ENCODE measurements around the gene SLC29A3. TPM values are rescaled to one million over a fixed set of nuclear protein-coding genes. Genes with fewer than 3 reads are reported as not detected.

Gene SLC29A3
- polyA plus RNA-seq, 3 donors = 9.7 to 28.4 (median 16.6) TPM

DNA sequence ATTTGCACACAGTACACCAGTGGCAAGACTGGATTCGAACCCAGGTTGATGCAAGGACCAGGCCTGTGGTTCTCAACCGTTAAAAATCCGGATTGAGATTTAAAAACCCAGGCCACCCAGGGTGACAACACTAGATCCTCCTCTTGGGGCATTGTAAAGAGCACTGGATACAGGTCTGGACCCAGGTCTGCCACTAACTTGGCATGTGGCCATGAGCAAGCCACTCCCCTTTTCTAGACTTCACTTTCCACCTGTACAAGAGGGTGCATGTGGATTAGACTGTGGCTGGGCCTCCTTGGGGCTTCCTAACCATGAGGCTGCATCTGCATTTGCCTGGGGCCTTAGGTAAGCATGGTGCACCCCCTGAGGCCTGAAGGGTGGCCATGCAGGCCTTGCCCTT, 21.7 kb upstream of the SLC29A3 start:
- no peak overlapping the region for H3K4me3 Mint-ChIP-seq
- H3K4me1 Mint-ChIP-seq = peaks cover 25% of the 10 kb centered on the region
- TF ChIP-seq, protein P1, sequence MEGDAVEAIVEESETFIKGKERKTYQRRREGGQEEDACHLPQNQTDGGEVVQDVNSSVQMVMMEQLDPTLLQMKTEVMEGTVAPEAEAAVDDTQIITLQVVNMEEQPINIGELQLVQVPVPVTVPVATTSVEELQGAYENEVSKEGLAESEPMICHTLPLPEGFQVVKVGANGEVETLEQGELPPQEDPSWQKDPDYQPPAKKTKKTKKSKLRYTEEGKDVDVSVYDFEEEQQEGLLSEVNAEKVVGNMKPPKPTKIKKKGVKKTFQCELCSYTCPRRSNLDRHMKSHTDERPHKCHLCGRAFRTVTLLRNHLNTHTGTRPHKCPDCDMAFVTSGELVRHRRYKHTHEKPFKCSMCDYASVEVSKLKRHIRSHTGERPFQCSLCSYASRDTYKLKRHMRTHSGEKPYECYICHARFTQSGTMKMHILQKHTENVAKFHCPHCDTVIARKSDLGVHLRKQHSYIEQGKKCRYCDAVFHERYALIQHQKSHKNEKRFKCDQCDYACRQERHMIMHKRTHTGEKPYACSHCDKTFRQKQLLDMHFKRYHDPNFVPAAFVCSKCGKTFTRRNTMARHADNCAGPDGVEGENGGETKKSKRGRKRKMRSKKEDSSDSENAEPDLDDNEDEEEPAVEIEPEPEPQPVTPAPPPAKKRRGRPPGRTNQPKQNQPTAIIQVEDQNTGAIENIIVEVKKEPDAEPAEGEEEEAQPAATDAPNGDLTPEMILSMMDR (IDR thresholded peaks at IDR 0.05) = no peak

DNA sequence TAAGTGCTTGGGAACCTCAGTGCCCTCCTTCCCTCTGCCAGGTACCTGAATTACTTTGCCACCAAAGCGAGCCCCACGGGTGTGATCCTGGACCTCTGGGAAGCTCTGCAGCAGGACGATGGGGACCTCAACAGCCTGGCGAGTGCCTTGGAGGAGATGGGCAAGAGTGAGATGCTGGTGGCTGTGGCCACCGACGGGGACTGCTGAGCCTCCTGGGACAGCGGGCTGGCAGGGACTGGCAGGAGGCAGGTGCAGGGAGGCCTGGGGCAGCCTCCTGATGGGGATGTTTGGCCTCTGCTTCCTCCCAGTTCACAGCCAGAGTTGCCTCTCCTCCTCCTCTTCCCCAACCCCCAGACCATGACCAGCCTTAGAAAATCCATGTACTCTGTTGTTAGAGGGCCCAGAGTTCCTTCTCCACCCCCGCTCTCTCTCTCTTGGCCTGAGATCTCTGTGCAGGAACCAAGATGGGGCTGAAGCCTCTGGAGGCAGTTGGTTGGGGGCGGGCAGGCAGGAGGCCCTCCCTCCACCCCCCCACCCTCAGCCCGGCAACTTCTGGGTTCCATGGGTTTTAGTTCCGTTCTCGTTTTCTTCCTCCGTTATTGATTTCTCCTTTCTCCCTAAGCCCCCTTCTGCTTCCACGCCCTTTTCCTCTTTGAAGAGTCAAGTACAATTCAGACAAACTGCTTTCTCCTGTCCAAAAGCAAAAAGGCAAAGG, 19.8 kb upstream of the SLC29A3 start:
- DNase-seq = peak; percentile 18 to 45 (median 25)
- intact Hi-C loops (cut with micrococcal nuclease) = no loop called here
- H3K9ac ChIP-seq (ENCODE audit: insufficient read depth, low read length, poor library complexity, severe bottlenecking) = peak overlapping the region; percentile 19
- H3K4me2 ChIP-seq (replicated peaks; ENCODE audit: extremely low read depth, low read length, poor library complexity, severe bottlenecking) = peak overlapping the region; percentile 56
- no peaks in the 10 kb centered on the region for H3K9me3 Mint-ChIP-seq
- H3K4me1 ChIP-seq (ENCODE audit: control insufficient read depth in 1 of 2, insufficient read depth in 2 of 2, low read length in 2 of 2) = peaks cover 12 to 18% of the 10 kb centered on the region in 2 donors
- whole genome bisulfite sequencing (ENCODE audit: insufficient coverage) = 29% methylated on average over 8 of the region's 14 CpGs
- H3K4me3 Mint-ChIP-seq = peak overlapping the region; percentile 69 to 77
- H2AFZ ChIP-seq (ENCODE audit: insufficient read depth, low read depth, low read length, poor library complexity, severe bottlenecking) = peak overlapping the region; percentile 62
- peaks cover 35% of the 10 kb centered on the region for H3K4me1 Mint-ChIP-seq
- H4K20me1 ChIP-seq (ENCODE audit: insufficient read depth, low read length) = no peaks in the 10 kb centered on the region
- H3K79me2 ChIP-seq (ENCODE audit: insufficient read depth, low read length) = no peaks in the 10 kb centered on the region
- H3K27me3 Mint-ChIP-seq (ENCODE audit: low read depth in 3 of 3) = peaks cover 0 to 4% (median 3%) of the 10 kb centered on the region in 3 donors
- TF ChIP-seq, protein P1 (IDR thresholded peaks at IDR 0.05) = no peak
- H3K36me3 ChIP-seq (replicated peaks in 1 of 2; ENCODE audit: control insufficient read depth in 1 of 2, insufficient read depth in 2 of 2, low read length in 2 of 2) = no peaks in the 10 kb centered on the region
- H3K4me3 ChIP-seq (replicated peaks in 1 of 3; ENCODE audit: low read depth in 2 of 3, low read length in 3 of 3) = peak overlapping the region in 1 of 3 experiments; percentile 62
- H3K27ac ChIP-seq (ENCODE audit: low read depth in 1 of 2, low read length in 2 of 2) = peak overlapping the region in 1 of 2 donors; percentile 62
- peak overlapping the region in 6 of 7 donors; percentile 40 to 82 (median 64) for H3K27ac Mint-ChIP-seq
- H3K36me3 Mint-ChIP-seq = no peaks in the 10 kb centered on the region
- no peaks in the 10 kb centered on the region for H3K9me3 ChIP-seq (replicated peaks in 1 of 2; ENCODE audit: control insufficient read depth in 1 of 2, insufficient read depth in 1 of 2, low read length in 2 of 2)
- H3K27me3 ChIP-seq (ENCODE audit: control insufficient read depth in 2 of 2, insufficient read depth in 2 of 2, low read length in 2 of 2) = no peaks in the 10 kb centered on the region

More for the DNA sequence above, 21.7 kb upstream of the SLC29A3 start:
- peaks cover 12 to 14% of the 10 kb centered on the region in 2 donors for H3K4me1 ChIP-seq (ENCODE audit: control insufficient read depth in 1 of 2, insufficient read depth in 2 of 2, low read length in 2 of 2)
- no peaks in the 10 kb centered on the region for H3K9me3 ChIP-seq (replicated peaks in 1 of 2; ENCODE audit: control insufficient read depth in 1 of 2, insufficient read depth in 1 of 2, low read length in 2 of 2)
- H3K27me3 ChIP-seq (ENCODE audit: control insufficient read depth in 2 of 2, insufficient read depth in 2 of 2, low read length in 2 of 2) = no peaks in the 10 kb centered on the region
- no peak for DNase-seq
- H3K36me3 ChIP-seq (replicated peaks in 1 of 2; ENCODE audit: control insufficient read depth in 1 of 2, insufficient read depth in 2 of 2, low read length in 2 of 2) = no peaks in the 10 kb centered on the region
- H3K27me3 Mint-ChIP-seq (ENCODE audit: low read depth in 3 of 3) = peaks cover 0 to 3% (median 3%) of the 10 kb centered on the region in 3 donors
- H4K20me1 ChIP-seq (ENCODE audit: insufficient read depth, low read length) = no peaks in the 10 kb centered on the region
- no peak overlapping the region for H3K27ac ChIP-seq (ENCODE audit: low read depth in 1 of 2, low read length in 2 of 2)
- H3K9ac ChIP-seq (ENCODE audit: insufficient read depth, low read length, poor library complexity, severe bottlenecking) = no peak overlapping the region
- no peaks in the 10 kb centered on the region for H3K79me2 ChIP-seq (ENCODE audit: insufficient read depth, low read length)
- H3K4me3 ChIP-seq (replicated peaks in 1 of 3; ENCODE audit: low read depth in 2 of 3, low read length in 3 of 3) = no peak overlapping the region
- H3K4me2 ChIP-seq (replicated peaks; ENCODE audit: extremely low read depth, low read length, poor library complexity, severe bottlenecking) = no peak overlapping the region
- WGBS (ENCODE audit: insufficient coverage) = 90% methylated on average over 2 of the region's 3 CpGs
- no peaks in the 10 kb centered on the region for H3K9me3 Mint-ChIP-seq
- H3K27ac Mint-ChIP-seq = peak overlapping the region in 1 of 7 donors; percentile 66
- H2AFZ ChIP-seq (ENCODE audit: insufficient read depth, low read depth, low read length, poor library complexity, severe bottlenecking) = no peak overlapping the region
- intact Hi-C loops (cut with micrococcal nuclease) = no loop called here
- H3K36me3 Mint-ChIP-seq = no peaks in the 10 kb centered on the region

All from CD14-positive monocyte (primary cell).